K562 (cell line): ENCODE results near the gene ANKRD65.
"Not testable (repeated sequence)": the region's sequence is repeated elsewhere in the genome, so short reads cannot be mapped to it uniquely, and the experiment has no call there.

Experiments
- CBX3 ChIP-seq, 2 experiments: IDR thresholded peaks; 1 replicate in 1 of 2; 2 replicates in 1 of 2; pipeline ENCODE4 v1.6.1; 2012; ENCODE audit warnings: inconsistent platforms in 2 of 2, low read length in 2 of 2, borderline replicate concordance in 1 of 2, control low read depth in 1 of 2
- CEBPB ChIP-seq: fragments of 450-650 bp; IDR thresholded peaks from 2 replicates; pipeline ENCODE4 v1.6.1; 2016; ENCODE audit warnings: missing genetic modification characterization, missing compliant biosample characterization
- FOS ChIP-seq: IDR thresholded peaks from 3 replicates; pipeline ENCODE4 v1.6.1; 2011; ENCODE audit not compliant: insufficient read length; ENCODE audit errors: extremely low read depth
- MED1 ChIP-seq: sonication (generic); formaldehyde crosslinking; IDR thresholded peaks from 2 replicates; pipeline ENCODE4 v1.8.1; 2023; ENCODE audit warnings: missing genetic modification reagents, borderline replicate concordance
- PHB ChIP-seq: fragments of 250-450 bp; sonication (Bioruptor Pico); IDR thresholded peaks from 2 replicates; pipeline ENCODE4 v1.5.0; 2021
- SP2 ChIP-seq: IDR thresholded peaks from 2 replicates; pipeline ENCODE4 v1.6.1; 2011; ENCODE audit warnings: mild to moderate bottlenecking, low read depth, low read length, moderate library complexity; ENCODE audit not compliant: poor library complexity, severe bottlenecking; ENCODE audit errors: extremely low read depth
- TCF7L2 ChIP-seq: fragments of 150-350 bp; IDR thresholded peaks from 2 replicates; pipeline ENCODE4 v1.6.1; 2016; ENCODE audit warnings: low read depth, mild to moderate bottlenecking, low read length, moderate library complexity
- TEAD4 ChIP-seq, 2 experiments: sonication (generic) in 1 of 2; formaldehyde crosslinking in 1 of 2; IDR thresholded peaks; 2 replicates each; pipeline versions ENCODE4 v1.6.1 to v1.8.0; 2012 to 2022; ENCODE audit warnings: borderline replicate concordance in 1 of 2, inconsistent platforms in 1 of 2, low read length in 1 of 2, mild to moderate bottlenecking in 1 of 2, missing genetic modification reagents in 1 of 2
- ZFX ChIP-seq: sonication (generic); formaldehyde crosslinking; IDR thresholded peaks from 2 replicates; pipeline ENCODE4 v1.8.0; 2022; ENCODE audit warnings: mild to moderate bottlenecking, missing genetic modification reagents, moderate library complexity
- ZNF165 ChIP-seq: fragments of 250-450 bp; sonication (Bioruptor Pico); IDR thresholded peaks from 2 replicates; pipeline ENCODE4 v1.4.0; 2020; ENCODE audit warnings: borderline replicate concordance
- ZNF780A ChIP-seq: fragments of 250-450 bp; sonication (Bioruptor Pico); IDR thresholded peaks from 2 replicates; pipeline ENCODE4 v1.5.0; 2021; ENCODE audit warnings: mild to moderate bottlenecking
- TF ChIP-seq, protein P1 (sequence below), 2 experiments: IDR thresholded peaks in 1 of 2; conservative IDR thresholded peaks in 1 of 2; 2 replicates each; pipeline ENCODE4 v1.6.1; 2016; ENCODE audit warnings: low read depth in 2 of 2, mild to moderate bottlenecking in 1 of 2, missing compliant biosample characterization in 1 of 2, missing genetic modification characterization in 1 of 2, moderate library complexity in 1 of 2

DNA sequence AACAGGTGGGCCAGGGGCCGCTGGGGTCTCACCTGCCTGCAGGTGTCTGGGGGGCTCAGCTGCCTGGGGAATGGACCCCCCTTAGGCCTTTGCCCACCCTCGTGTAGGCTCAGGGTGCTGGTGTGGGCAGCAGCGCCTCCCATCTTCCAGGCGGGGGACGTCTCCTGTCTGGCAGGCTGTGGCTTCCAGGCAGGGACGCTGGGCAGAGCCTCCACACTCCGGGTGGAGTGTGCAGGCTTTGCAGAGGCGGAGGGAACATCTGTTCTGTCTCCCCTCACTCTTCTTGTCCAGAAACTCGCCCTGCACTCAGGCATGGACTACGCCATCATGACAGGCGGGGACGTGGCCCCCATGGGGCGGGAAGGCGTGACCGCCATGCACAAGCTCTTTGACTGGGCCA lies 34.9 kb upstream of the ANKRD65 start:
- TF ChIP-seq, protein P1, sequence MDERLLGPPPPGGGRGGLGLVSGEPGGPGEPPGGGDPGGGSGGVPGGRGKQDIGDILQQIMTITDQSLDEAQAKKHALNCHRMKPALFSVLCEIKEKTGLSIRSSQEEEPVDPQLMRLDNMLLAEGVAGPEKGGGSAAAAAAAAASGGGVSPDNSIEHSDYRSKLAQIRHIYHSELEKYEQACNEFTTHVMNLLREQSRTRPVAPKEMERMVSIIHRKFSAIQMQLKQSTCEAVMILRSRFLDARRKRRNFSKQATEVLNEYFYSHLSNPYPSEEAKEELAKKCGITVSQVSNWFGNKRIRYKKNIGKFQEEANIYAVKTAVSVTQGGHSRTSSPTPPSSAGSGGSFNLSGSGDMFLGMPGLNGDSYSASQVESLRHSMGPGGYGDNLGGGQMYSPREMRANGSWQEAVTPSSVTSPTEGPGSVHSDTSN (CRISPR knock-in tag; IDR thresholded peaks at IDR 0.05; ENCODE audit: low read depth) = not testable (repeated sequence)
- TF ChIP-seq, protein P1 (tag; conservative IDR thresholded peaks at IDR 0.05; ENCODE audit: low read depth) = not testable (repeated sequence)
- TF ChIP-seq CBX3 (IDR thresholded peaks at IDR 0.05; ENCODE audit: borderline replicate concordance in 1 of 2, low read length in 2 of 2); PHB; TEAD4 (IDR thresholded peaks at IDR 0.05; ENCODE audit: low read length); TEAD4 (CRISPR knock-in tag; IDR thresholded peaks at IDR 0.05; ENCODE audit: borderline replicate concordance); CEBPB (tag); MED1 (CRISPR knock-in tag); TCF7L2; ZFX (CRISPR knock-in tag); ZNF780A (CRISPR knock-in tag); ZNF165; SP2; FOS: not testable (repeated sequence)
